ENCODE measurements around the gene PRRC2A.
A peak's percentile ranks its signal among the peaks of the same experiment; 100 is the strongest.

PRRC2A gene

GRCh38 chr6:31645325-31645724 is 24.8 kb downstream of the PRRC2A start:
- H3K27me3 ChIP-seq (ENCODE audit: insufficient read depth, poor library complexity, severe bottlenecking): no peaks in the 10 kb centered on the region
- DNase-seq (ENCODE audit: low read depth in 1 of 2, low spot score in 1 of 2): no peak
- H3K4me3 ChIP-seq (replicated peaks; ENCODE audit: insufficient read depth, low read length): no peak overlapping the region
- no peak overlapping the region for H3K27ac ChIP-seq (replicated peaks)
- no peak for TF ChIP-seq GABPA (IDR thresholded peaks at IDR 0.05; ENCODE audit: low read depth)
- no peak for TF ChIP-seq SPI1 (IDR thresholded peaks at IDR 0.05; ENCODE audit: borderline replicate concordance, low read depth)
- TF ChIP-seq REST (IDR thresholded peaks at IDR 0.05; ENCODE audit: insufficient replicate concordance, low read depth): no peak
- no peak for TF ChIP-seq POLR2AphosphoS5 (IDR thresholded peaks at IDR 0.05; ENCODE audit: low read depth)
- TF ChIP-seq, protein P1, sequence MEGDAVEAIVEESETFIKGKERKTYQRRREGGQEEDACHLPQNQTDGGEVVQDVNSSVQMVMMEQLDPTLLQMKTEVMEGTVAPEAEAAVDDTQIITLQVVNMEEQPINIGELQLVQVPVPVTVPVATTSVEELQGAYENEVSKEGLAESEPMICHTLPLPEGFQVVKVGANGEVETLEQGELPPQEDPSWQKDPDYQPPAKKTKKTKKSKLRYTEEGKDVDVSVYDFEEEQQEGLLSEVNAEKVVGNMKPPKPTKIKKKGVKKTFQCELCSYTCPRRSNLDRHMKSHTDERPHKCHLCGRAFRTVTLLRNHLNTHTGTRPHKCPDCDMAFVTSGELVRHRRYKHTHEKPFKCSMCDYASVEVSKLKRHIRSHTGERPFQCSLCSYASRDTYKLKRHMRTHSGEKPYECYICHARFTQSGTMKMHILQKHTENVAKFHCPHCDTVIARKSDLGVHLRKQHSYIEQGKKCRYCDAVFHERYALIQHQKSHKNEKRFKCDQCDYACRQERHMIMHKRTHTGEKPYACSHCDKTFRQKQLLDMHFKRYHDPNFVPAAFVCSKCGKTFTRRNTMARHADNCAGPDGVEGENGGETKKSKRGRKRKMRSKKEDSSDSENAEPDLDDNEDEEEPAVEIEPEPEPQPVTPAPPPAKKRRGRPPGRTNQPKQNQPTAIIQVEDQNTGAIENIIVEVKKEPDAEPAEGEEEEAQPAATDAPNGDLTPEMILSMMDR (IDR thresholded peaks at IDR 0.05; ENCODE audit: insufficient read depth, low read length): no peak

DNA sequence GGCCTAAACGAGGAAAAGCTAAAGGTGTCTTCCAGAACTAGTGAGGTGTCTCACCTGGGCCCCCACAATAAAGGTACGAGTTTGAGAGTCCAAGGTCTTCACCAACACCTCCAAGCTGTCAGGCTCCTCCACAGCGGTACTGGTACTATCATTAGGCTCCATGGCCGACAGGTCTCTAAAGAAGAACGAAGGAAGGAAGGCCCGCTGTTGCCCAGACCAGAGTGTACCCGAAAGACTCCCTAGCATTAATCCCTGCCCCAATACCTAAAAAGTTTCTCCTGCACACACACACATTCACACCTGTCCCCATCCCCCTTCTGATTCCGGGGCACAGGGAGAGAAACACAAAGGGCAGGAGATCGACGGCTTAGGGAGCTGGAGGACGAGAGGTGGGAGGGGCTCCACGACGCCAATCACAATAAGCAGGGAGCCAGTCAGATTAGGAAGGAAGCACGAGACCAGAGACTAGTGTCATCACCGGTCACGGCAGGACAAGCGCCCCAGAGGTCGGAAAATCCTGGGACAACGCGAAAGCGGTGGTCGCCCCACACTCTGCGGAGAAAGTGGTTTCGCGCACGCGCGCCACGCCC is 31.2 kb downstream of the PRRC2A start:
- H3K27ac ChIP-seq (replicated peaks): peak overlapping the region; percentile 98
- no peaks in the 10 kb centered on the region for H3K27me3 ChIP-seq (ENCODE audit: insufficient read depth, poor library complexity, severe bottlenecking)
- H3K4me3 ChIP-seq (replicated peaks; ENCODE audit: insufficient read depth, low read length): peak overlapping the region; percentile 59
- TF ChIP-seq GABPA (IDR thresholded peaks at IDR 0.05; ENCODE audit: low read depth): no peak
- TF ChIP-seq SPI1 (IDR thresholded peaks at IDR 0.05; ENCODE audit: borderline replicate concordance, low read depth): no peak
- no peak for TF ChIP-seq POLR2AphosphoS5 (IDR thresholded peaks at IDR 0.05; ENCODE audit: low read depth)
- TF ChIP-seq REST (IDR thresholded peaks at IDR 0.05; ENCODE audit: insufficient replicate concordance, low read depth): no peak
- TF ChIP-seq, protein P1 (IDR thresholded peaks at IDR 0.05; ENCODE audit: insufficient read depth, low read length): no peak
- peak; percentile 70 to 77 for DNase-seq (ENCODE audit: low read depth in 1 of 2, low spot score in 1 of 2)

DNA sequence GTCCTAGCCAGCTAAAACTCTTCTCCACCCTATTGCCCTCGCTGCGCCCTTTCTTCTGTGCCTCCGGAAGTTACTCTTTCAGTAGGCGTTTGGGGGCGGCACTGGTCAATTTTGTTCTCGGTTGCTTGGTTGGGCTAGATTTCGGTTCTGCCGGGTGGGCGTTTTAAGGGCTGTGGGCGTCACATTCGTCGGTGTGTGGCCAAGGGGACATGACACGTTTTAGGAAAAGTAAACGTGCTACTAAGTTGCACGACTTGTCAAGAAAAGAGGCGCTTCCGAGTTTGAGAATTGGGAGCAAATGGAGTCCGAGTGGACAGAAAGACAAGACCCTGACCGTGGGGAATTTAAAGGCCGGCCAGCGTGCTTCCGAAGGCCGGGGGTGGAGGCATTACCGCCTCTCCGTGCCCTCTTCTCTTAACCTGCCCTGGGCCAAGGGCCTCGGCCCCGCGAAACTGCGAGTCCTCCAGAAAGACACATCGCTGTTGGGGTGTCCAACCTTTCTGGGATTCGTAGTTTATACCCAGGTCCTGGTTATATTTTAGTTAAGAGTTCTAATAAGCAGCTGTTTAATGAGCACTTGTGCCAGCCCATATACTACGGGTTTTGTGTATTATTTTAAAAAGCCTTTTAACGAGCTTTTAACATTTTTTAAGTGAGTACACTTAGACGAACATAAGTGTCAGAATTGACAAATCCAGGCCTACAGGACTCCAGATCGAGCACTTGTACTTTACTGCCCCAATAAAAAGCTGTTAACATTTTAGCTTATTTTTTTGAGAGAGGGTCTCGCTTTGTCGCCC is 32.6 kb downstream of the PRRC2A start:
- Histone ChIP-seq H3K4me3 (replicated peaks; ENCODE audit: insufficient read depth, low read length) (peak overlapping the region; percentile 59), H3K27ac (replicated peaks) (peak overlapping the region; percentile 98), H3K27me3 (ENCODE audit: insufficient read depth, poor library complexity, severe bottlenecking) (no peaks in the 10 kb centered on the region)
- peak; percentile 91 to 93 for DNase-seq (ENCODE audit: low read depth in 1 of 2, low spot score in 1 of 2)
- no peak for TF ChIP-seq SPI1 (IDR thresholded peaks at IDR 0.05; ENCODE audit: borderline replicate concordance, low read depth)
- TF ChIP-seq GABPA (IDR thresholded peaks at IDR 0.05; ENCODE audit: low read depth): no peak
- TF ChIP-seq REST (IDR thresholded peaks at IDR 0.05; ENCODE audit: insufficient replicate concordance, low read depth): no peak
- TF ChIP-seq POLR2AphosphoS5 (IDR thresholded peaks at IDR 0.05; ENCODE audit: low read depth): no peak; the same call in 1 of the 2 replicates
- TF ChIP-seq, protein P1 (IDR thresholded peaks at IDR 0.05; ENCODE audit: insufficient read depth, low read length): no peak
